ENCODE data around the gene DFFA. TPM values are rescaled to one million over a fixed set of nuclear protein-coding genes. Genes with fewer than 3 reads are reported as not detected.

The DFFA gene
- total and polyA plus RNA-seq, 12 donors: 13.0 to 42.1 (median 35.1) TPM

DNA sequence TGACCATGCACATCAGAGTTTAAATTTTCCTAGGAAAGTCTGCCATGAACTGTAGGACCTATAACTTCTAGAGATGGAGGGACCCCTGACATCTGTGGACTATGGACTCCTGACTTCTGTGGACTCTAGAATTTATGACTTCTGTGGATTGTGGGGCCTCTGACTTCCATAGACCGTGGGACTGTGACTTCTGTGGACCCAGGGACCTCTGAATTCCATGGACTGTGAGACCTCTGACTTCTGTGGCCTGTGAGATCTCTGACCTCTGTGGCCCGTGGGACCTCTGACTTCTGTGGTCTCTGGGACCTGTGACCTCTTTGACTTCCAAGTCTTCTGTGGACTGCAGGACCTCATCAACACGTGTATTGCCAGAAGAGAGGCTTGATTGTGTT lies 39.2 kb upstream of the DFFA start:
- Histone ChIP-seq H3K4me3 (no peak overlapping the region), H3K36me3 (replicated peaks in 1 of 2) (no peaks in the 10 kb centered on the region), H3K27me3 (no peaks in the 10 kb centered on the region), H3K9me3 (replicated peaks in 1 of 3) (no peaks in the 10 kb centered on the region), H3K27ac (peak overlapping the region in 1 of 5 donors; percentile 54), H3K4me1 (replicated peaks in 1 of 2) (peaks cover 19 to 53% of the 10 kb centered on the region in 2 donors)
- intact Hi-C loops (cut with DNase I): loop anchor here in 1 of 2 donors (5.0 kb wide), 1 partner anchor 356 kb away; no protein-coding TSS in a partner anchor
- no peak for DNase-seq
- 60 to 71% (median 64%) methylated on average over 2 to 3 of the region's 3 CpGs for WGBS, 4 donors
- no peak for TF ChIP-seq POLR2A (IDR thresholded peaks at IDR 0.05)
- TF ChIP-seq, protein P1, sequence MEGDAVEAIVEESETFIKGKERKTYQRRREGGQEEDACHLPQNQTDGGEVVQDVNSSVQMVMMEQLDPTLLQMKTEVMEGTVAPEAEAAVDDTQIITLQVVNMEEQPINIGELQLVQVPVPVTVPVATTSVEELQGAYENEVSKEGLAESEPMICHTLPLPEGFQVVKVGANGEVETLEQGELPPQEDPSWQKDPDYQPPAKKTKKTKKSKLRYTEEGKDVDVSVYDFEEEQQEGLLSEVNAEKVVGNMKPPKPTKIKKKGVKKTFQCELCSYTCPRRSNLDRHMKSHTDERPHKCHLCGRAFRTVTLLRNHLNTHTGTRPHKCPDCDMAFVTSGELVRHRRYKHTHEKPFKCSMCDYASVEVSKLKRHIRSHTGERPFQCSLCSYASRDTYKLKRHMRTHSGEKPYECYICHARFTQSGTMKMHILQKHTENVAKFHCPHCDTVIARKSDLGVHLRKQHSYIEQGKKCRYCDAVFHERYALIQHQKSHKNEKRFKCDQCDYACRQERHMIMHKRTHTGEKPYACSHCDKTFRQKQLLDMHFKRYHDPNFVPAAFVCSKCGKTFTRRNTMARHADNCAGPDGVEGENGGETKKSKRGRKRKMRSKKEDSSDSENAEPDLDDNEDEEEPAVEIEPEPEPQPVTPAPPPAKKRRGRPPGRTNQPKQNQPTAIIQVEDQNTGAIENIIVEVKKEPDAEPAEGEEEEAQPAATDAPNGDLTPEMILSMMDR (IDR thresholded peaks at IDR 0.05): no peak

DNA sequence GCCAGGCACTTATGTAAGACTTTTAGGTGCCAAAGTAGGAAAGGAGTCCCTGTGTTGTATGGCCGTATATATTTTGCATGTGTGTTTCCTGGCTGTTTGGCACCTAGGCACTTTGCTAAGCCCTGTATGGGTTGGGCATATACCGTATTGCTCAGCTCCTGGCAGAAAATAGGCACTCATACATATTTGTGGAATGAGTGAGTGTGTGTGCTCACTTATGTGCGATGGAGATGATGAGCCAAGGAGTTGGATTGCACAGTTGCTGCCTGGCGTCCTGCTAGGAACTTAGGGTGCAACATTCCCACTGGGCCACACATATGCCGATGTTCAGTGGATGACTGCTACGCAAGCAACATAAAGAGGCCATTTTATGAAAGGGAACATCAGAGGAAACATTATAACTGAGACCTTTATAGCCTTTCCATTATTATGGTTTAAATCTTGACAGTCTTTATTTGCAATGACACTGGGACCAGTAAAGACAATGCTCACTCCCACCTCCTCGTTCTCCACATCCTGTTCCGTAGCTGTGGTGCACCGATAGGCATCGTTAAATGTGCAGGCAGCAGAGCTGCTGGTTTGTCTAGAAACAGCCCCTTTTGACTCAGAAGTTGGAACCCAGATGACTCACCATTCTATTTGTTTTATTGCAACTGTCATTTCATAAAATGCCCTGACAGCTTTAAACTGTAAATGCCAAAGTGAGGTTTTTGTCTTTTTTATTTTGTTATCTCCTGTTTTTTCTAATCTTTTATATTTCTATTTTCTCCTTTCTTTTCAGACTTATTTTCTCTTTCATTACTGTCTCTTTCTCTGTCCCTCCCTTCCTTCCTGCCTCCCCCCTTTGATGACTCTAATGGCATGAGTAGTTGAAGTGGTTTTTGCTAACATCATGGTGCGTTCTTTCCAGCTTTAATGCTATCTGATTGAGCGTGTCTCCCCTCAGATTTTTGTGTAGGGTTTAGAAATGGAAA lies 38.5 kb upstream of the DFFA start:
- H3K9me3 ChIP-seq (replicated peaks in 1 of 3): no peaks in the 10 kb centered on the region
- no peaks in the 10 kb centered on the region for H3K27me3 ChIP-seq
- peak in 2 of 7 donors; percentile 35 to 43 for DNase-seq
- peaks cover 15 to 48% of the 10 kb centered on the region in 2 donors for H3K4me1 ChIP-seq (replicated peaks in 1 of 2)
- H3K36me3 ChIP-seq (replicated peaks in 1 of 2): no peaks in the 10 kb centered on the region
- H3K27ac ChIP-seq: peak overlapping the region in 2 of 5 donors; percentile 32 to 54
- intact Hi-C loops (cut with DNase I): loop anchor here in 1 of 2 donors (5.0 kb wide), 1 partner anchor 356 kb away; no protein-coding TSS in a partner anchor
- WGBS, 4 donors: 34 to 44% (median 37%) methylated on average over 10 to 12 of the region's 12 CpGs
- no peak for TF ChIP-seq POLR2A (IDR thresholded peaks at IDR 0.05)
- TF ChIP-seq, protein P1 (IDR thresholded peaks at IDR 0.05): no peak
- H3K4me3 ChIP-seq: no peak overlapping the region

DNA sequence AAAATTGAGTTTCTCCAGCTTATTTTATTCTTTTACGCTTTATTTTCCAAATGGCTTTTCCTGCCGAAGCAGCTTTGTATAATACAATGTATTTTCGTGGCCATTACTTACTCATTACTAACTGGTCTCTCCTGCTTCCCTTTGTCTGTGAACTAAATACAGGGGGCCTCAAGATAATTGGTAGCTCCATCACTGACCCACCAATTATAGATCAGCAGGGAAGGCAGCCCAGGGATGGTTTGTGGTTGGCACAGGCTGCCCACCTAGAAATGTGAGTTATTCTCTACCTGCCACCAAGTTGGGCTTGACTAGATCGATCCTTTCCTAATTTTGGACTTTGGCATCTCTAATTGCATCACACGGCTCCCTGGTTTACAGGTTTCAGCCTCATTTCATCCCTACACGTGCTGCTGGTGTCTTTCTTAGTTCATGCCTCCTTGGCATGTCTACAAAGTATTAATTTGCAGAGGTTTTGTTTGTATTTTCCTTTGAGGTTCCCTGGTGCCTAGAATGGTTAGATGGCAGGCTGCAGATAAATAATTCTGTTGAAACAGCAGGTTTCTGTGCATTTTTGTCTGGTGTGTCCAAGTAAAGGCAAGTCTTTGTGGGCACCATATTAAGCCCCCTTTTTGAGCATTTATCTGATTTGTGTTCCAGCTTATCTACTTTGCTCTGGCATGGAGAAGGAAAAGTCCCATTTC lies 37.6 kb upstream of the DFFA start:
- Histone ChIP-seq H3K4me3 (no peak overlapping the region), H3K36me3 (replicated peaks in 1 of 2) (no peaks in the 10 kb centered on the region), H3K9me3 (replicated peaks in 1 of 3) (no peaks in the 10 kb centered on the region), H3K4me1 (replicated peaks in 1 of 2) (peaks cover 15 to 42% of the 10 kb centered on the region in 2 donors), H3K27ac (peak overlapping the region in 1 of 5 donors; percentile 32), H3K27me3 (no peaks in the 10 kb centered on the region)
- TF ChIP-seq, protein P1 (IDR thresholded peaks at IDR 0.05): no peak
- WGBS, 4 donors: 80 to 86% (median 83%) methylated on average over 6 of the region's 6 CpGs
- DNase-seq: peak in 1 of 7 donors; percentile 45
- intact Hi-C loops (cut with DNase I): loop anchor here (5.0 to 10.0 kb wide), 3 partner anchors 285 to 435 kb away; partner anchors contain the start of gene CASZ1 (in 2 of the 2)

GRCh38 chr1:10508511-10508951 lies 36.2 kb upstream of the DFFA start:
- TF ChIP-seq POLR2A (IDR thresholded peaks at IDR 0.05): no peak
- TF ChIP-seq, protein P1 (IDR thresholded peaks at IDR 0.05): no peak
- peak in 2 of 7 donors; percentile 41 to 48 for DNase-seq
- peak overlapping the region in 1 of 5 donors; percentile 20 for H3K27ac ChIP-seq
- H3K36me3 ChIP-seq (replicated peaks in 1 of 2): no peaks in the 10 kb centered on the region
- no peaks in the 10 kb centered on the region for H3K9me3 ChIP-seq (replicated peaks in 1 of 3)
- H3K27me3 ChIP-seq: no peaks in the 10 kb centered on the region
- intact Hi-C loops (cut with DNase I): loop anchor here (5.0 to 10.0 kb wide), 3 partner anchors 286 to 436 kb away; partner anchors contain the start of gene CASZ1 (in 2 of the 2)
- WGBS, 4 donors: 28 to 87% (median 53%) methylated on average over 2 to 3 of the region's 3 CpGs
- peaks cover 15 to 42% of the 10 kb centered on the region in 2 donors for H3K4me1 ChIP-seq (replicated peaks in 1 of 2)
- no peak overlapping the region for H3K4me3 ChIP-seq
